HG02759 (cell line): ENCODE data around the gene YARS2.

Experiments used
- ATAC-seq: cut with Tn5 transposase; IDR thresholded peaks from one replicate; pipeline ENCODE4 v1.9.1; 2021; ENCODE audit warnings: mild to moderate bottlenecking, moderate library complexity; ENCODE audit not compliant: unreplicated experiment

Gene YARS2

DNA sequence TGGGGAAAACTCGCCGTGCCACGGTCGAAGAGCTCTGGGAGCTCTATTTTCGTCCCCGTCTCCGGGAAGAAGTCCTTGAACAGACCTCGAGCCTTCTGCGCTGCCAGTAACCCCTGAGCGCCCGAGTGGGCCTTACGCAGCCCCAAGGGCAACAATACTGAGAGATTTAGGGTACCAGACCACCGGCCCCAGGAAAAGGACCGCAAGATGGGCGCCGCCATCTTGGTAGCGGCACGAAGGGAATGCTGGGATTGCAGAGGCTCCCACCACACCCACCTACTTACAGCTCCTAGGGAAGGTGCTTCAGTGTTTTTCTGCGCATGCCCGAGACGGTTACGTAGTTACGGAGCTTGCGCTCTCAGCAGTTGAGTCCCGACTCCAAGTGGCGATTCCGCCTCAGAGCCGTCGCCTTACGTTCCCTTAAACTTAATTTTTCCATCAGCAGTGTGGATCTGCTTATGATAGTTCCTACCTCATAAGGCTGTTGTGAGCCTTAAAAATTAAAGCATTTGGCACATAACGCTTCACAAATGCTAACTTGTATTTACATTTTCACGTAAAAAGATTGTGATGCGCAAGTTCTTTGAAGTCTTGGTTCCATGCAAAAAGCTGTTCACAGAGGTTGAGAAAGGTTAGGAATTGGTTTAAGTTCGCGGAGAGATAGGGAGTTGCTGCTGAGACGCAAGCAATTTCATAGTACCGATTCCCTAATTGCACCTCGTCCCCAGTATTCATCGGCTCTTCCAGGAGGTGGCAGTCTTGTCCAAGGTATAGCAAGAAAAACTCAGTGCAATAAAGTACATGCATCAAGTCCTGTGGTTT is at the start of gene YARS2:
Gene YARS2 (minus strand): TSS at position 244 of the 822 bp plus-strand sequence. CDS start 23 bp downstream, at position 221.
- peak; percentile 91 for ATAC-seq

GRCh38 chr12:32804301-32804700 is 48.6 kb upstream of the YARS2 start:
- no peak for ATAC-seq

DNA sequence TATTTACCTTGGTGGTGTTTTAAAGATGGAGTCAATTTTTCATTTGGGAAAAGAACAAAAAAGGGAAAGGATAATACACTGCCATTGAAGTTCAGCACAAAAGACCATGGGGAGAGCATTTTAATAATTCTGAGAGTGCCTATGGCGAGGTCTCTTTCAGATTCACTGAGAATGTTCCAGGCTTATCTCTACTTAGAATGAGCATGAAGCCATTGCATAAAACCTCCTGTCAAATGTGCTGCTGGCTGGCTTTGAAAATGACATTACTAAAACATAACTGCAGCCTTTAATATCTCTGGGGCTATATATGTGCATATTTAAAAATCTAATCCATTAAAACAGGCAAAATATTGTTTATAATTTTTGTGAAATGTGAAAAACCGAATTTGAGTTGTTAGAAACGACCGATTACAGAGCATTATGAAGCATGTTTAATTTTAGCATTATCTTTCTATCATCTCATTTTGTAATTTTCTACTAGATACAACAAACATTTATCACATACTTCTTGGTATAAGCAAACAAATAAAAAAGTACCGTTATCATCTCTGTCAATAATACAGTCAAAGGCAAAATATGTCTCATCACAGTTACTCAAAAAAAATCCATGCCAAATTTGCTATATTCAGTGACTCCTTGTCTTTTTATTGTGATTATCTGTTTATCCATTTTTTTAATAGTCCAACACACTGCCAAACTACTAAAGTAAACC is 45.7 kb upstream of the YARS2 start:
- no peak for ATAC-seq

- ATAC-seq, result no peak
These were observed 38.6 kb upstream of the YARS2 start for GRCh38 chr12:32794281-32794680.

DNA sequence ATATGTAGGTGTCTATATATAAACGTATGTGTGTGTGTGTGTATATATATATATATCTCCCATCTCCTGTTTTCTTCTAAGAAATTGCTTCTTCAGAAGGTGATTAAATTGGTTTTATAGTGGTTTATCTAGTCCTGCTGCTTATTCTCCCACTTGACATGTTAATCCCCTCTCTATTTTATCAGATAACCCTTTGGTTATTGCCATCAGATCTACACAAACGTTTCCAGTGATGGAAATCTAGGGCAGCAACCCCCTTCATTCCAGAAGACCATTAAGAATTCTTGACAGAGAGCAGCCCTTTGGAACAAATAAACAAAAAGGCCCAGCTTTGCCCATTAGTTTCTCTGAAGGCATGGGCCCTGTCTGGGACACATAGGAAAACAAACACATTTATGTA is 34.2 kb upstream of the YARS2 start:
- ATAC-seq, result no peak

DNA sequence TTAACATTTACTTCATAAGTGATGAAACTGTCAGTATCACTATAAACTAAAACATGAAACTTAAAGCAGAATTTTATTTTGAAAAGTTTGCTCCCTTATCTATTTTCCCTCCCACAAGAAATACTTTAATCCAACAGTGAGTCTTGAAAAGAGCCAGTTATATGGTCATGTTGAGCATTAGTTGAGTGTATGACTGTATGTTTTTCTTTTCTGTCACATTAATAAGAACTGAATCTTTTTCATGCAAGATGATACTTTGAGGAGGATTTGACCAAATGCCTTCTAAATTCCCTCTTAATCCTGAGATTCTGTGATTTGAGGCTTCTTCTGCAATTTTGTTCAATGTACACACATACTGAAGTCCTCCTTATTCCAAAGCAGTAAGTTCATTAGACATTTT is 33.7 kb upstream of the YARS2 start:
- no peak for ATAC-seq

DNA sequence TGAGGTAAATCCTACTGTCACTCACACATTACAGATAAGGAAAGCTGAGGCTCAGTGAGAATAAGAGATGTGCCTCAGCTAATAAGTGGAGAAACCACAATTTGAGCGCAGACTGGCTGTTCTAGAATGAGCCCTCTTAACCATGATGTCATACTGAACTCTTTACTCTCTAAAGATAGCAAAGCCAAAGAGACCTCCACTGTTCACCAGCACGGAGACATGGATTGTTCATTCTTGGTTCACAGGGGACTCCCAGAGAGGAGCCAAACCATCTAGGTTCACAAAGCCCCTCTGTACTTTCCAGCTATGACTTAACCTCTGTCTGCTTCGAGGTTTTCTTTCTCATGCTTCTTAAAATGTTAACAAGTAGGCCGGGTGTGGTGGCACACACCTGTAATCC is 32.7 kb upstream of the YARS2 start:
- no peak for ATAC-seq

DNA sequence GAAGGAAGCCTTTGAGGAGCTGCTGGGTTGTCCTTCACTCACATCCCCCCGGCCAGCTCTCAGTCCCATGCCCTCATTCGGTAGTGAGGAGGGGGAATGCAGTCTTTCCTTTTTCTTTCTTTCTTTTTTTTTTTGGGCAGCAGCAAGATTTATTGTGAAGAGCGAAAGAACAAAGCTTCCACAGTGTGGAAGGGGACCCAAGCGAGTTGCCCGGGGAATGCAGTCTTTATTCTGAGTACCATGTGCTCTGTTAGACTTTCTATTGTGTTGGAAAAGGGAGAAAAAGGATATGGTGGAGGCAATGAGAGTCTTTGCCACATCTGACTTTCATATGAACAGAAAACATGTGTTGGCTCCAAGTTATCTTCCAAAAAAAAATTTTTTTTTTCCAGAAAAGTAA is 29.9 kb upstream of the YARS2 start:
- no peak for ATAC-seq

- no peak for ATAC-seq
These were observed 27.3 kb upstream of the YARS2 start for GRCh38 chr12:32783029-32783428.

DNA sequence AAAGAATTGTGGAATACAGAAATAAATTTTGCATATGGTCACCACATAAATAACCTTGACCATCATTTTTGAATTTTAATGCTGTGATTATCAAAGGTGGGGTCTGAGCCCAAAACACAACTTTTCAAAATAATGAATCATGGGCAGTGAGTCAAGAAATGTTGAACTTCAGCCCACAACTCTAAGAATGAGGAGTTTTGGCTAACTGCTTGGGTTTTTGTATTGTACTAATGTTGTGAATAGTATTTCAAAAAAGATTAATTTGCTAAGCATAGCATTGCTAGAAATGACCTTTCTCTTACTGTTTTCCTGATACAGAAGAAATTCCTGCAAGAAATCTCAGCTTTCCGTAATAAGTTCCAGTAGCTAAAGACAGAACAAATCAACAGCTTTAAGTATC is 24.4 kb upstream of the YARS2 start:
- ATAC-seq, result no peak

- no peak for ATAC-seq
These were observed 22.0 kb upstream of the YARS2 start for GRCh38 chr12:32777691-32778175.

DNA sequence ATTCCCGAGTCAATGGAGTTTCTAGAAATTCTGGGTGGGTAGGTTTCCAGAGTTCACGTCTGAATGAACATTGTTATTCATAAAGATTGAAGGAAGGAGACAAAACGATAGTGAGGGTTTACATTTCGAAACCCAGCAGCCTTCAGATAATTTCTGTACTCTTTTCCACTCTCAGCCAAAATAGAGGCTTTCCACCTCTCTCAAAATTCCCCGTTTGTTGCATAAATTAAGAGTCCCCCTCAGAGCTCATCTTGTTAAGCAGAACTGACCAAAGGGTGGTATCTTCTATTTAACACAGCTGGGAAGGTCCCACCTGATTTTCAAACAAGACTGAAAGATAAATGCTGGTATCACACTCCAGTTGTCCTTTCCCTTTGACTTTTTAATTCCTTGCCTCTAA is 21.5 kb upstream of the YARS2 start:
- no peak for ATAC-seq

DNA sequence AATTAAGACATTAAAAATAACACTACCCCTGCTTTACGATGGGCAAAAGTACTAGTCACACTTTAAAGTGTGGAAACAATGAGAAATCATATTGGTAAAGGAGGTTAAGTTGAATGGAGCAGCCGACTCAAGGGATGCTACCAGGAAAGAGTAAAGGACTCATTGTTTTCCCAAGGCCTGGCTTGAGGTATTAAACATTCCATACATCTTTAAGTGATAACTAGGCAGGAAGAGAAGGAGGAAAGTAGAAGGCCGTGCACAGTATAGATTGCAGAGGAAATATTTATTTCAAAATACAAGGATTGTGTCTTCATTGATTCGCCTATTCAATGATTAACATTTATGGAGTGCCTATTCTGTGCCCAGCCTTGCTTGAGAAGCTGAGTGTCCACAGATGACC is 20.6 kb upstream of the YARS2 start:
- ATAC-seq, result no peak

DNA sequence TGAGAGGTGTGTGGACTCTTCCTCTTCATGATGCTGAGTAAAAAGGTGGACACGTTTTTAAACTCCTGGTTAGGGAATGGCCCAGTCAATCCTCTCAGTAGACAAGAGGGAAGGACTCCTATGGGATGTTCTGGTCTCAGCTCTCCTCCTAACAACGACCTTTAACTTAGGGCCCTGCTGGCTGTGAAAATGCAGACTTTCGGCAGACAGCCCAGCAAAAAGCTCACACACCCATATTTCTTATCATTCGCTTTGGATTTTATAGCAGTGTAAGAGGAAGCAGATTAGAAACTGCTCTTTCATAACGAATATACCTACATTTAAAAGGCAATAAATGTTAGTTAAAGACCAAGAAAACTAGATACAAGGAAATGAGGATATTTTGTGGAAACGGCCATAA is 18.0 kb upstream of the YARS2 start:
- ATAC-seq, result no peak

DNA sequence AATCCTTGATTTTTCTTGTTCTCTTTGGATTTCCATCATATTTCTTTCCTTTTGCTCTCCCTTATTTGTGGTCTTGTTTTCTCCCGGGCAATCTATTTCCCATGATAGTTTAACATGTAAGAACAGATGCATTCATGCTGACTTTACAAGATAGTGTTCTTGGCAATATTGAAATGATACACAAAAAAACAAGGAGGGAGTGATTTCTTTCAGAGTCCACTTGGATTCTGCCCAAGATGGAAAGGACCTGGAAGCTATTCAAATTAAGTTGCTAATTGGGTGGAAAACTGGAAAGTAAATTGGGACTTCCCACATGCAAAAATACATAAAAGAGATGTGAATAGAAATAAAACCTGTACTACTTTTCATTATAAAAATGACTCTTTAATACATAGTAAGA is 14.4 kb upstream of the YARS2 start:
- no peak for ATAC-seq

GRCh38 chr12:32768518-32768917 is 12.8 kb upstream of the YARS2 start:
- no peak for ATAC-seq

DNA sequence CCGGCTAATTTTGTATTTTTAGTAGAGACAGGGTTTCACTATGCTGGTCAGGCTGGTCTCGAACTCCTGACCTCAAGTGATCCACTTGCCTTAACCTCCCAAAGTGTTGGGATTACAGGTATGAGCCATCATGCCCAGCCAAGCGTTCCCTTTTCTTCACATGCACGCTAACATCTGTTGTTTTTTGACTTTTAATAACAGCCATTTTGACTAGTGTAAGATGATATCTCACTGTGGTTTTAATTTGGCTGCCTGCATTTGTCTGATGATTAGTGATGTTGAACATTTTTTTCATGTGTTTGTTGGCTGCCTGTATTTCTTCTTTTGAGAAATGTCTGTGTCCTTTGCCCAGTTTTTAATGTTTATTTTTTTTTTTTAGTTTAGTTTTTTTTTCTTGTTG is 10.2 kb upstream of the YARS2 start:
- ATAC-seq, result no peak

- peak; percentile 57 for ATAC-seq
These were observed 6.0 kb upstream of the YARS2 start for GRCh38 chr12:32761716-32762115.

- no peak for ATAC-seq
These were observed 1.5 kb upstream of the YARS2 start for GRCh38 chr12:32757157-32757556.

DNA sequence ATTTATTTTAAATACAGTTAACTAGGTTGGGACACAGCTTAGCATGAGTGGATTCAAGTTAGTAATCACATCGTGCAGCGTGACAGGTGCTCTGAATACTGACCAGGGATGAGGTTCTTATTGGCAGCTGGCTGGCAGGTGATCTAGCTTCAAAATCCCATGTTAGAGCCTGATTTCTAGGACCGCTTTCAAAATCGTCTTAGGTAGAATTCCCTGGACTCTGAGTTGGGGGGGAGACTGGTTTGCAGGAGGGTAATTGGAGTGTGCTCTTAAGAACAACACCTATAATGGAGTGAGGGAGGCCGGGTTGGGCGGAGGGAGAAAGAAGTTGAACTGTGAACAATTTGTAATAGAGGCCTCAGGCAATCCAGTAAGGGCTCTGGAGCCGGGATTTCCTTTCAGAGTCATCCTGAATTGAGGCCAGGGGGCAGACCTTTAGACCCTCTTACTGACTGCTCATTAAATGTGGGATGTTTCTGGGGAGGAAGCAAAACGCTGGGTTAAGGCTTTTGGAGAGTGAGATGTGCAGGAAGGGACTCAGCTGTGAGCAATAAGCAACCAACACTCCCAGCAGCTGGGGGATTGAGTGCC is 874 bp upstream of the YARS2 start:
- no peak for ATAC-seq

DNA sequence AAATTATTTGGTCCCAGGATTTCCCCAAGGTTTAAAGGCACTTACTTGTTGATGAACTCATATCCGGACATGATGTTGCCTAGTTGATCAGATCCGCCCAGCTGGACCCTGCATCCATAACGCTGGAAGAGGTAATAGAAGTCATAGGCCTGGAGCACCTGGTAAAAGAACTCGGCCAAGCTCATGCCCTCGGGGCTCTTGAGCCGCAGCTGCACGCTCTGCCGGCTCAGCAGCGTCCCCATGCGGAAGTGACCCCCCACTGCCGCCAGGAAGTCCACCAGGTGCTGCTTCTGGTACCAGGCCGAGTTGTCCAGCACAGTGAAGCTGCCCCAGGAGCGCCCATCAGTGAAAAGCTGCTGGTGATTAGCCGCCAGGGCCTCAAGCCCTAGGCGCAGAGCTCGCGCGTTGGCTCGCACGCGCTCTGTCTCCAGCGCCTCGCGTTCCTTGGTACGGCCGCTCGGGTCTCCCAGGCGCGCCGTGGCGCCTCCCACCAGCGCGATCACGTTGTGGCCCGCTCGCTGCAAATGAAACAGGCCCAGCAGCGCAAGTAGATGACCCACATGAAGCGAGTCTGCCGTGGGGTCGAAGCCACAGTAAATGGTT is 545 bp downstream of the YARS2 start:
- ATAC-seq, result peak; percentile 72
